Transverse colon (tissue), 1 donor: ENCODE results near the gene RMND5A.

ENCODE experiments used
- EP300 ChIP-seq: sonication (generic); formaldehyde crosslinking; IDR thresholded peaks from one replicate; pipeline ENCODE4 v1.6.1; 2017; ENCODE audit warnings: antibody characterized with exemption, low read depth
- POLR2A ChIP-seq: fragments of 450-650 bp; IDR thresholded peaks from one replicate; pipeline ENCODE4 v1.6.1; 2016; ENCODE audit warnings: antibody characterized with exemption, mild to moderate bottlenecking, moderate library complexity

- TF ChIP-seq POLR2A (no peak), EP300 (no peak)
Measured at GRCh38 chr2:86781363-86781762, 61.3 kb downstream of the RMND5A start.
